Measurements from ENCODE around the gene ARHGEF37.

The ARHGEF37 gene

DNA sequence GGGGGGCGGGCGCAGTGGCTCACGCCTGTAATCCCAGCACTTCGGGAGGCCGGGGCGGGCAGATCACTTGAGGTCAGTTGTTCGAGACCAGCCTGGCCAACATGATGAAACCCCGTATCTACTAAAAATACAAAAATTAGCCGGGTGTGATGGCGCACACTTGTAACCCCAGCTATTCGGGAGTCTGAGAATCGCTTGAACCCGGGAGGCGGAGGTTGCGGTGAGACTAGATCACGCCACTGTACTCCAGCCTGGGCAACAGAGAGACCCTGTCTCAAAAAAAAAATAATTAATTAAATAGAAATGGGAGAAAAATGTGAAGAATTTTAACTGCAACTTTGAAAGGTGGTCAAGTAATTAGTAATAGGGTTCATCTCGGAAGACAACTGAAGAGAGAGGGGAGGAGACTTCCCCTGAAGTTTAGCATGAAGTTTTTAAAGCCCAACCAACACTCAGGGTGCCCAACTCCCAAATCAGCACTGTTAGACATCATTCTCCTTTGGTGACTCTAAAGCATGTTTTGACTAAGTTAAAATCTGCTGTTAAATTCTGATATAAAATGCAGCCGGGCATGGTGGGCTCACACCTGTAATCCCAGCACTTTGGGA, 28.6 kb upstream of the ARHGEF37 start:
- TF ChIP-seq SP1 (IDR thresholded peaks at IDR 0.05) (no peak), ELF4 (IDR thresholded peaks at IDR 0.05) (no peak), TARDBP (IDR thresholded peaks at IDR 0.05) (no peak), FOXM1 (IDR thresholded peaks at IDR 0.05; ENCODE audit: borderline replicate concordance) (no peak), FOXK2 (IDR thresholded peaks at IDR 0.05) (no peak), L3MBTL2 (conservative IDR thresholded peaks at IDR 0.05) (no peak), NFRKB (IDR thresholded peaks at IDR 0.05) (no peak), CTBP1 (IDR thresholded peaks at IDR 0.05; ENCODE audit: borderline replicate concordance) (no peak), LEF1 (IDR thresholded peaks at IDR 0.05; ENCODE audit: borderline replicate concordance) (no peak), FOXA1 (IDR thresholded peaks at IDR 0.05) (no peak), BHLHE40 (IDR thresholded peaks at IDR 0.05; ENCODE audit: borderline replicate concordance) (no peak), ARNT (IDR thresholded peaks at IDR 0.05) (no peak), HDGF (IDR thresholded peaks at IDR 0.05; ENCODE audit: borderline replicate concordance) (no peak), SUZ12 (IDR thresholded peaks at IDR 0.05) (no peak), ZNF384 (IDR thresholded peaks at IDR 0.05) (no peak)
- TF ChIP-seq, protein P1, sequence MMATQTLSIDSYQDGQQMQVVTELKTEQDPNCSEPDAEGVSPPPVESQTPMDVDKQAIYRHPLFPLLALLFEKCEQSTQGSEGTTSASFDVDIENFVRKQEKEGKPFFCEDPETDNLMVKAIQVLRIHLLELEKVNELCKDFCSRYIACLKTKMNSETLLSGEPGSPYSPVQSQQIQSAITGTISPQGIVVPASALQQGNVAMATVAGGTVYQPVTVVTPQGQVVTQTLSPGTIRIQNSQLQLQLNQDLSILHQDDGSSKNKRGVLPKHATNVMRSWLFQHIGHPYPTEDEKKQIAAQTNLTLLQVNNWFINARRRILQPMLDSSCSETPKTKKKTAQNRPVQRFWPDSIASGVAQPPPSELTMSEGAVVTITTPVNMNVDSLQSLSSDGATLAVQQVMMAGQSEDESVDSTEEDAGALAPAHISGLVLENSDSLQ (IDR thresholded peaks at IDR 0.05) = no peak
- POLR2A ChIA-PET = interaction anchor here (1.7 to 3.3 kb wide), 10 partner anchors 9 to 207 kb away, joined by 4 to 26 read pairs (median 10); partner anchors contain the start of gene GRPEL2
- CTCF ChIA-PET = interaction anchor here (0.7 to 2.0 kb wide), 3 partner anchors 107 to 171 kb away, joined by 4 to 14 read pairs (median 5); no protein-coding TSS in a partner anchor
- no peak for DNase-seq (ENCODE audit: extremely low spot score)

DNA sequence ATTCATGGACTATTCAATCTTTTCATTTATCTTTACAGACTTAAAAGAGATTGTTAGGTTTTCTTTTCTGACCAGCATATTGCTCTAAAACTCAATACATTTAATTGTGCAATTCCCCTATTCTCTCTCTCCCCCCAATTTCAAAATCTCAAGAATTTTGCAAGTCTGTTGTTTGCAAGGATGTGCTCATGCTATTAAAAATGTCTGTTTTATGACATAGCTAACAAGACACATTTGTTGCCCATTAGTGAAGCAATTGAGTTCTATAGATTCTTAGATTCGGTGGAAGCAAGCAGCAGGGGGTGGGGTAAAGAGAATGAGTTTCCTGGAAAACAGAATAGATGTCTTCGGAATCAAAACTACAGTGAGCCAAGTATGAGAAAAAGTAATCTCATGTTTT, 21.6 kb upstream of the ARHGEF37 start:
- ChIA-PET CTCF (interaction anchor here (0.7 to 0.9 kb wide), 2 partner anchors 125 to 627 kb away, joined by 3 read pairs; no protein-coding TSS in a partner anchor), POLR2A (interaction anchor here (4.6 kb wide), 1 partner anchor 8 kb away, joined by 26 read pairs; the partner anchor contains the start of gene CSNK1A1)
- no peak for DNase-seq (ENCODE audit: extremely low spot score)
- no peak for TF ChIP-seq LEF1 (IDR thresholded peaks at IDR 0.05; ENCODE audit: borderline replicate concordance)
- no peak for TF ChIP-seq TARDBP (IDR thresholded peaks at IDR 0.05)
- TF ChIP-seq CTBP1 (IDR thresholded peaks at IDR 0.05; ENCODE audit: borderline replicate concordance) = no peak
- no peak for TF ChIP-seq L3MBTL2 (conservative IDR thresholded peaks at IDR 0.05)
- no peak for TF ChIP-seq ARNT (IDR thresholded peaks at IDR 0.05)
- TF ChIP-seq FOXM1 (IDR thresholded peaks at IDR 0.05; ENCODE audit: borderline replicate concordance) = no peak
- no peak for TF ChIP-seq NFRKB (IDR thresholded peaks at IDR 0.05)

DNA sequence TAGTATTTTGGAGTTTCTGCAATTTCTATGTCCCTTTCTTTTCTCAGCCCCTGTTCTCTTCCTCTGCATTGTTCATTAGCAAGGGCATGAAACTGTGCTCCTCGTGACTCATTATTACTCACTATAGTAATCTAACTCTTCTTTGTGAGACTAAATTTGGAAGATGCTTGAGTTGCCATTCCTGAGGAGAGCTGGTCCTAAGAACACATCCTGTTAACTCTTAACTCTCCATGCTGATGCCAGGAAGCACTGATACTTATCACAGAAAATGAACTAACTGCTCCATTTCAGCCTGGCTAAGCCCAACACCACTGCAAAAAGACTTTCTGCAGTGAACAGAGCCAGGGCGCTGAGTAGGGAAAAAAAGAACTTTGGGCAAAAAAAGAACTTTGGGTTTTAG, 19.4 kb upstream of the ARHGEF37 start:
- ChIA-PET POLR2A (interaction anchor here (0.9 to 4.6 kb wide), 8 partner anchors 10 to 217 kb away, joined by 3 to 26 read pairs (median 4); partner anchors contain the start of genes CSNK1A1, GRPEL2 and PCYOX1L), CTCF (interaction anchor here (0.7 to 2.6 kb wide), 8 partner anchors 11 to 190 kb away, joined by 3 to 14 read pairs (median 8); no protein-coding TSS in a partner anchor)
- no peak for TF ChIP-seq FOXK2 (IDR thresholded peaks at IDR 0.05)
- no peak for TF ChIP-seq ARNT (IDR thresholded peaks at IDR 0.05)
- TF ChIP-seq TARDBP (IDR thresholded peaks at IDR 0.05) = no peak
- no peak for TF ChIP-seq ELF4 (IDR thresholded peaks at IDR 0.05)
- TF ChIP-seq BHLHE40 (IDR thresholded peaks at IDR 0.05; ENCODE audit: borderline replicate concordance) = no peak
- no peak for TF ChIP-seq FOXM1 (IDR thresholded peaks at IDR 0.05; ENCODE audit: borderline replicate concordance)
- no peak for TF ChIP-seq SUZ12 (IDR thresholded peaks at IDR 0.05)
- no peak for TF ChIP-seq CTBP1 (IDR thresholded peaks at IDR 0.05; ENCODE audit: borderline replicate concordance)
- TF ChIP-seq SP1 (IDR thresholded peaks at IDR 0.05) = no peak
- no peak for TF ChIP-seq FOXA1 (IDR thresholded peaks at IDR 0.05)
- TF ChIP-seq, protein P1 (IDR thresholded peaks at IDR 0.05) = no peak
- no peak for TF ChIP-seq LEF1 (IDR thresholded peaks at IDR 0.05; ENCODE audit: borderline replicate concordance)
- no peak for DNase-seq (ENCODE audit: extremely low spot score)

DNA sequence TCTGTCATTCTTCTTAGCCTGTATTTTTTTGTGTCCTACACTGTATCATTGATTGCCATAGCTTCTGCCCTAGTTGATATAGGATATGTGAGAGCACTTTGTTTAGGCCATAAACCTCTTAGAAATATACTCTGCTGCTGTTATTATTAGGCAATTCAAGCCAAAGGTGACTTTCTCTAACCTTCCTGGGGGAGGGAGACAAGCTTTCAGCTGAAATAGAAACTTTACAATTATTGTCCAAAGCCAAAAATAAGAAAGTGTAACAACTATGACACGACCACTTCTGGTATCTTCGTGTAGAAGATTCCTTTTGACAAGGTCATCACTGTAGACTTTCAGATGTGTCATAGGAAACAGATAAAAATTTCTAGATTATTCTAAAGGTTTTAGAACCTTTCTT, 17.8 kb upstream of the ARHGEF37 start:
- POLR2A ChIA-PET = interaction anchor here (1.0 to 4.6 kb wide), 4 partner anchors 12 to 118 kb away, joined by 3 to 26 read pairs (median 5); partner anchors contain the start of gene CSNK1A1

DNA sequence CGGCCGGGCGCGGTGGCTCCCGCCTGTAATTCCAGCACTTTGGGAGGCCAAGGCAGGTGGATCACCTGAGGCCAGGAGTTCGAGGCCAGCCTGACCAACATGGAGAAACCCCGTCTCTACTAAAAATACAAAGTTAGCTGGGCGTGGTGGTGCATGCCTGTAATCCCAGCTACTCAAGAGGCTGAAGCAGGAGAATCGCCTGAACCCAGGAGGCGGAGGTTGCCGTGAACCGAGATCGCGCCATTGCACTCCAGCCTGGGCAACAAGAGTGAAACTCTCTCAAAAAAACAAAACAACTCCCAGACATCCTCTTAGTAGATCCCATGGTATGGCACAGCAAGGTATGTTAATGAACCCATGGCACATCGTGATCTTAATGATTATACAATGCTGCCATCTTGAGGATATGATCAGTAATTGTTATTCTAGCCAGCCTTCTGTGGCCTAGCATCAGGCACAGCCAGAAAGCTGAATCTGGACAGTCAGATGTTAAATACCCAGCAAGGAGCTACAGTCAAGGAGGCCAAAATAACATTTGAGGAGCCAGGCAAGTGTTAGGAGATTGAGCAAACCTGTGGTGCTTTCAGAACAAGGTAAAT, 16.7 kb upstream of the ARHGEF37 start:
- ChIA-PET POLR2A (interaction anchor here (1.0 kb wide), 1 partner anchor 119 kb away, joined by 4 read pairs; no protein-coding TSS in a partner anchor), CTCF (interaction anchor here (0.5 to 2.1 kb wide), 12 partner anchors 116 to 295 kb away, joined by 3 to 10 read pairs (median 5); partner anchors contain the start of gene IL17B)
- DNase-seq (ENCODE audit: extremely low spot score) = peak; percentile 77

More for the DNA sequence above, 17.8 kb upstream of the ARHGEF37 start:
- no peak for DNase-seq (ENCODE audit: extremely low spot score)
- no peak for TF ChIP-seq SP1 (IDR thresholded peaks at IDR 0.05)
- TF ChIP-seq SUZ12 (IDR thresholded peaks at IDR 0.05) = no peak
- TF ChIP-seq CTBP1 (IDR thresholded peaks at IDR 0.05; ENCODE audit: borderline replicate concordance) = no peak
- TF ChIP-seq ARNT (IDR thresholded peaks at IDR 0.05) = no peak
- no peak for TF ChIP-seq BHLHE40 (IDR thresholded peaks at IDR 0.05; ENCODE audit: borderline replicate concordance)
- TF ChIP-seq, protein P1 (IDR thresholded peaks at IDR 0.05) = no peak
- TF ChIP-seq ELF4 (IDR thresholded peaks at IDR 0.05) = no peak
- TF ChIP-seq LEF1 (IDR thresholded peaks at IDR 0.05; ENCODE audit: borderline replicate concordance) = no peak
- TF ChIP-seq L3MBTL2 (conservative IDR thresholded peaks at IDR 0.05) = no peak
- no peak for TF ChIP-seq NFRKB (IDR thresholded peaks at IDR 0.05)
- no peak for TF ChIP-seq HDGF (IDR thresholded peaks at IDR 0.05; ENCODE audit: borderline replicate concordance)
- TF ChIP-seq FOXA1 (IDR thresholded peaks at IDR 0.05) = no peak
- TF ChIP-seq FOXK2 (IDR thresholded peaks at IDR 0.05) = no peak
- no peak for TF ChIP-seq ZNF384 (IDR thresholded peaks at IDR 0.05)
- TF ChIP-seq TARDBP (IDR thresholded peaks at IDR 0.05) = no peak
- no peak for TF ChIP-seq FOXM1 (IDR thresholded peaks at IDR 0.05; ENCODE audit: borderline replicate concordance)
- CTCF ChIA-PET = interaction anchor here (0.7 to 2.6 kb wide), 8 partner anchors 52 to 196 kb away, joined by 3 to 14 read pairs (median 6); no protein-coding TSS in a partner anchor
